Coronary artery (tissue), 2 donors: ENCODE measurements around the gene LRG1.

Source experiments
- DNase-seq: peaks from one replicate; pipeline ENCODE4 v3.0.0-alpha.2; 2017; ENCODE audit warnings: low spot score
- H3K27ac ChIP-seq, 2 donors: fragments of 200-600 bp; sonication (generic); one replicate each; pipeline ENCODE4 v1.5.1; 2016 to 2019
- H3K4me3 ChIP-seq: fragments of 200-600 bp; sonication (generic); 2 replicates; pipeline ENCODE4 v1.5.1; 2016; ENCODE audit warnings: mild to moderate bottlenecking, moderate library complexity
- TF ChIP-seq, protein P1 (sequence below): fragments of 200-600 bp; sonication (generic); IDR thresholded peaks from one replicate; pipeline ENCODE4 v1.5.1; 2019; ENCODE audit warnings: antibody characterized with exemption

LRG1 gene, protein sequence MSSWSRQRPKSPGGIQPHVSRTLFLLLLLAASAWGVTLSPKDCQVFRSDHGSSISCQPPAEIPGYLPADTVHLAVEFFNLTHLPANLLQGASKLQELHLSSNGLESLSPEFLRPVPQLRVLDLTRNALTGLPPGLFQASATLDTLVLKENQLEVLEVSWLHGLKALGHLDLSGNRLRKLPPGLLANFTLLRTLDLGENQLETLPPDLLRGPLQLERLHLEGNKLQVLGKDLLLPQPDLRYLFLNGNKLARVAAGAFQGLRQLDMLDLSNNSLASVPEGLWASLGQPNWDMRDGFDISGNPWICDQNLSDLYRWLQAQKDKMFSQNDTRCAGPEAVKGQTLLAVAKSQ

DNA sequence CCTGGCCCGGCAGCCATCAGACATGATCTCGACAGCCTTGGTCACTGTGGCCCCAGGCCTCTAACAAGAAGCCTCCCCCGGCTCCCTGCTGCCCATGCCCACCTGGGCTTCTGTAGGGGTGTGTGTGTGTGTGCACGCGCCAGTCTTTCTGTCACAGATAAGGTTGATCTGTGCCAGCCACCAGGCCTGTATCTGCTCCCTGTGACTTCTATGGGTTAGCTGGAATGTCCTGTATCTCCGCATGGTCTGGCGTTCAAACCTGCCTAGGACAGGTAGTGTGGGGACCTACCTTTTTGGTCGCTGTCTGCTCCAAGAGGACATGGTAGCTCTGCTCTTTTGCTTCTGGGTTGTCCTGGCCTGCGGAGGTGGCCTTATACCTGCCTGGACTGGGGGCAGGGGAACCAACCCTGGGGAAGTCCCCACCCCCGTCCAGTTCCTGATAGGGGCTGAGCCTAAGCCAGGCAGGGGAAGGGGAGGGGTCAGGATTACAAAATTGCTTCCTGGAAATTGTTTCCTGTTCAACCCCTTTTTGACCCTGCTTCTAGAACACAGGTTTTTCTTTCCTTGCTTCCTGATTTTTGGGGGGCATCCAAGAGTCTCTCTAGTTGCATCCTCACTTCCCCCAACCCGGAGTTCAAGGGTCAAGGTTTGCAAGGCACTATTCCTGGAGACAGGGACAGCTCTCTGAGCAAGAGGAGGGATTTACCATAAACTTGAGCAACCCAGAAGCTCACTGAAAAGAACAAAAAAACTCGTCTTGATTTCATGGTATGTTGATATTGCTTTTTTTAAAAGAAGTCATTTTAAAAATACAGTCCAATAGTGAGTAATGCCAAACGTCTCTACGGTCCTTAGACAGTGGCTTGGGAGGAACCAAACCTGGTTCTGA lies at the start of gene LRG1:
TSS of gene LRG1 (minus strand) at position 344 of the 889 bp plus-strand sequence. CDS start at position 321, 23 bp downstream.
- Histone ChIP-seq H3K27ac (peak within 1 kb of the TSS in 1 of 2 donors; percentile 54), H3K4me3 (no peak within 1 kb of the TSS)
- DNase-seq = no peak
- TF ChIP-seq, protein P1, sequence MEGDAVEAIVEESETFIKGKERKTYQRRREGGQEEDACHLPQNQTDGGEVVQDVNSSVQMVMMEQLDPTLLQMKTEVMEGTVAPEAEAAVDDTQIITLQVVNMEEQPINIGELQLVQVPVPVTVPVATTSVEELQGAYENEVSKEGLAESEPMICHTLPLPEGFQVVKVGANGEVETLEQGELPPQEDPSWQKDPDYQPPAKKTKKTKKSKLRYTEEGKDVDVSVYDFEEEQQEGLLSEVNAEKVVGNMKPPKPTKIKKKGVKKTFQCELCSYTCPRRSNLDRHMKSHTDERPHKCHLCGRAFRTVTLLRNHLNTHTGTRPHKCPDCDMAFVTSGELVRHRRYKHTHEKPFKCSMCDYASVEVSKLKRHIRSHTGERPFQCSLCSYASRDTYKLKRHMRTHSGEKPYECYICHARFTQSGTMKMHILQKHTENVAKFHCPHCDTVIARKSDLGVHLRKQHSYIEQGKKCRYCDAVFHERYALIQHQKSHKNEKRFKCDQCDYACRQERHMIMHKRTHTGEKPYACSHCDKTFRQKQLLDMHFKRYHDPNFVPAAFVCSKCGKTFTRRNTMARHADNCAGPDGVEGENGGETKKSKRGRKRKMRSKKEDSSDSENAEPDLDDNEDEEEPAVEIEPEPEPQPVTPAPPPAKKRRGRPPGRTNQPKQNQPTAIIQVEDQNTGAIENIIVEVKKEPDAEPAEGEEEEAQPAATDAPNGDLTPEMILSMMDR = no peak

DNA sequence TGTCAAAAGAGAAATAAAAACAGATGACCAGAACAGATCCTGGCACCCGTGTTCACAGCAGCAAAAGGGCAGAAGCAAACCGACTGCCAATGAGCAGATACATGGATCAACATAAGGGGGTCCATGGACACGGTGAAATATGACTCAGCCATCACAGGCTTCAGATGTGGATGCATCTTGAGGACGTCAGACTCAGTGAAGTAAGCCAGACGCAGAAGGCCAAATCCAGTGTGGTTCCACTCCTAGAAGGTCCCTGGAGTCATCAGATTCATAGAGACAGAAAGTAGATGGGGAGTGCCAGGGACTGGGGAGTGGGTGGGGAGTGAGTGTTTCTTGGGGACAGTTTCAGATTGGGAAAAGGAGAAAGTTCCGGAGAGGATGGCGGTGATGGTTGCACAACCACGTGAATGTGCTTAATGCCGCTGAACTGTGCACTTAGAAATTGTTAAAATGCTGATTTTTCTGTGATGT lies 48.5 kb upstream of the LRG1 start:
- no peak for DNase-seq
- Histone ChIP-seq H3K27ac (no peak overlapping the region), H3K4me3 (no peak overlapping the region)
- TF ChIP-seq, protein P1 = no peak

DNA sequence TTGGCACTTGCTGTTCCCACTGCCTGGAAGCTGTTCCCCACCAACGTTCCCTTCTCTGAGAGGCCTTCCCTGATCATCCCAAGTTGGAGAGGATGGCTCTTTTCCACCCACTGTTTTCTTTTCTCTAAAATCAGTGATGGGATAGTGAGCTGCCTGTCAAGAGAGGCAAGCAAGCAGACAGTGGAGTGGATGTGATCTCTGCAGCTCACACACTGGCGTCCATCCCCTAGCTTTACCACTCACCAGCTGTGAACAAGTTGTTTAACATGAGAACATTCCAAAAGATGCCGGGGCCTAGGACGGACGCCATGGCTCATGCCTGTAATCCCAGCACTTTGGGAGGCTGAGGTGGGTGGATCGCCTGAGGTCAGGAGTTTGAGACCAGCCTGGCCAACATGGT lies 47.7 kb upstream of the LRG1 start:
- DNase-seq = no peak
- Histone ChIP-seq H3K27ac (no peak overlapping the region), H3K4me3 (no peak overlapping the region)
- TF ChIP-seq, protein P1 = no peak

DNA sequence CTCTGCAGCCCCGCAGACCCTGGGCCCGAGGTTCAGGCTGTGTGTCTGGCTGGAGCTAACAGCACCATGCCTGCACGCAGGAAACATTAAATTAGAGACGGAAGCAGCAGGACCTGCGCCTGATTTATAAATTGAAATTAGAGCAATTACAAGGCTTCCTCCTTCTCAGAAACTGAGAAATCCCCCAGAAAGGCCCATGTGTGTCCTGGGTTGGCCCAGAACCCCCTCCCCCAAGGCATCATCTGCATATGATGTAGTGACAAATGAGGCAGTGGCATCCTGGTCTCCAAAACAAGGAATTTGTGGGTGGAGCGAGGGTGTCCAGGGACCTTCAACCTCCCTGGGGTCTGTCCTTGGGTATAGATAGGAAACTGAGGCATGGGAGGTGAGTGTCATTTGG lies 46.9 kb upstream of the LRG1 start:
- Histone ChIP-seq H3K4me3 (no peak overlapping the region), H3K27ac (no peak overlapping the region)
- TF ChIP-seq, protein P1 = no peak
- no peak for DNase-seq

DNA sequence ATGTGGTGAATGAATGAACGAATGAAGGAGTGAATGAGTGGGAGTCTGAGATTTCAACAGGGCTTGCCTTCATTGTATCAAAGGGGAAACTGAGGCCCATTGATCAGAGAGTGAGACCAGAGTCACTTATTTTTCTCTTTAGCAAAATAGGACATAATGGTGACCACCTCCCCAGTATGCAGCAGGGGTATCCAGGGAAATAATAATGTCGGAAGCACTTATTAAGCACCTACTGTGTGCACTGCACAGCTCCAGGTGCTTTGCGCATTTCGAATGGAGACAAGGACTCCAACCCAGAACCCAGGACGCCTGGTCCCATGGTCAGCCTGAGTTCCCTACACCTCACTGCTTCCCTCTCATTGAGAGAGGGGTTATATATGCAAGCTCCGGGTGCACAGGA lies 46.4 kb upstream of the LRG1 start:
- TF ChIP-seq, protein P1 = no peak
- no peak overlapping the region for H3K27ac ChIP-seq
- DNase-seq = no peak
- no peak overlapping the region for H3K4me3 ChIP-seq

DNA sequence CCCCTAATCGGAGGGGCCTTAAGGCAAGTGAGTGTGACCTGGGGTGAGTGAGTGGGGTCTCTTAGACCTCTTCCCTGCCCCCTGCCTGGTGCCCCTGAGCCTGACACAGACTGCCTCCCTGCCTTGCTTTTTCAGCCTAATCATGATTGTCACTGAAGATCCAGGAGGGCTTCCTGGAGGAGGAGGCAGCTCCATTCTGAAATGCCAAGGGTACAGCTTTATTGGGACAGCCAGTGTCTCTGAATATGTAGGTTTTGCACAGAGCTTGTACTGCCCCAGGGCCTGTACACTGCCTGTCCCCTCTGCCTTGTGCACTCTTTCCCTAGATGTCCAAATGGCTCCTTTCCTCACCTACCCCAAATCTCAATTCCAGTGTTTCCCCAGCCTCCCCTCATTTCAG lies 45.7 kb upstream of the LRG1 start:
- H3K4me3 ChIP-seq = no peak overlapping the region
- no peak overlapping the region for H3K27ac ChIP-seq
- TF ChIP-seq, protein P1 = no peak
- DNase-seq = no peak
